ENCODE results near the gene C19orf85.

The C19orf85 gene

GRCh38 chr19:55464039-55464661, 401 bp downstream of the C19orf85 start:
- Histone ChIP-seq H3K9ac (ENCODE audit: low read depth, low read length) (no peak overlapping the region), H3K36me3 (ENCODE audit: insufficient read depth, low read length) (no peaks in the 10 kb centered on the region)
- TF ChIP-seq EZH2 (IDR thresholded peaks at IDR 0.05; ENCODE audit: borderline replicate concordance, low read depth, low read length, severe bottlenecking) (no peak), CTCF (IDR thresholded peaks at IDR 0.05; ENCODE audit: borderline replicate concordance, extremely low read depth, low read length, poor library complexity, severe bottlenecking) (no peak)

GRCh38 chr19:55463583-55464031, 944 bp downstream of the C19orf85 start:
- no peak overlapping the region for H3K27ac ChIP-seq (ENCODE audit: low read length)
- peak overlapping the region; percentile 7; the same call in 1 of the 2 replicates for H3K9ac ChIP-seq (ENCODE audit: low read depth, low read length)
- no peak overlapping the region for H2AFZ ChIP-seq (ENCODE audit: low read depth, low read length)
- no peaks in the 10 kb centered on the region for H3K27me3 ChIP-seq (ENCODE audit: insufficient read depth, low read length, poor library complexity)
- ATAC-seq (ENCODE audit: insufficient read depth, low read depth) (no peak), DNase-seq (no peak)
- H3K9me3 ChIP-seq (ENCODE audit: insufficient read depth, low read length, severe bottlenecking): no peaks in the 10 kb centered on the region
- peaks cover 24% of the 10 kb centered on the region for H3K79me2 ChIP-seq (ENCODE audit: insufficient read depth, low read length)
- no peak for TF ChIP-seq CTCF (IDR thresholded peaks at IDR 0.05; ENCODE audit: borderline replicate concordance, extremely low read depth, low read length, poor library complexity, severe bottlenecking)
- no peak for TF ChIP-seq EZH2 (IDR thresholded peaks at IDR 0.05; ENCODE audit: borderline replicate concordance, low read depth, low read length, severe bottlenecking)
- H3K4me1 ChIP-seq (ENCODE audit: insufficient read depth, low read length): peaks cover 41% of the 10 kb centered on the region
- H3K36me3 ChIP-seq (ENCODE audit: insufficient read depth, low read length): no peaks in the 10 kb centered on the region
- H3K4me3 ChIP-seq (ENCODE audit: low read depth in 1 of 2, low read length in 2 of 2): no peak overlapping the region
- no peak overlapping the region for H3K4me2 ChIP-seq (ENCODE audit: insufficient read depth, low read length)
- 0 out of 2 replicates have a peak, but pooled peaks cover 7% of the 10 kb centered on the region for H4K20me1 ChIP-seq (ENCODE audit: insufficient read depth, low read length)

More at GRCh38 chr19:55464039-55464661, 401 bp downstream of the C19orf85 start:
- Histone ChIP-seq H3K4me2 (ENCODE audit: insufficient read depth, low read length) (no peak overlapping the region), H3K79me2 (ENCODE audit: insufficient read depth, low read length) (peaks cover 21% of the 10 kb centered on the region), H2AFZ (ENCODE audit: low read depth, low read length) (no peak overlapping the region), H3K9me3 (ENCODE audit: insufficient read depth, low read length, severe bottlenecking) (no peaks in the 10 kb centered on the region), H3K4me3 (ENCODE audit: low read depth in 1 of 2, low read length in 2 of 2) (no peak overlapping the region), H3K27ac (ENCODE audit: low read length) (no peak overlapping the region), H3K4me1 (ENCODE audit: insufficient read depth, low read length) (peaks cover 41% of the 10 kb centered on the region), H4K20me1 (ENCODE audit: insufficient read depth, low read length) (0 out of 2 replicates have a peak, but pooled peaks cover 4% of the 10 kb centered on the region), H3K27me3 (ENCODE audit: insufficient read depth, low read length, poor library complexity) (no peaks in the 10 kb centered on the region)
- ATAC-seq (ENCODE audit: insufficient read depth, low read depth) (no peak), DNase-seq (no peak)

- H3K36me3 ChIP-seq (ENCODE audit: insufficient read depth, low read length): no peaks in the 10 kb centered on the region
- peak overlapping the region in 1 of 2 experiments; percentile 65; a peak in 2 of 4 replicates for H3K4me3 ChIP-seq (ENCODE audit: low read depth in 1 of 2, low read length in 2 of 2)
- 0 out of 2 replicates have a peak, but pooled peaks cover 7% of the 10 kb centered on the region for H4K20me1 ChIP-seq (ENCODE audit: insufficient read depth, low read length)
- H2AFZ ChIP-seq (ENCODE audit: low read depth, low read length): no peak overlapping the region
- DNase-seq (no peak), ATAC-seq (ENCODE audit: insufficient read depth, low read depth) (no peak)
- peaks cover 36% of the 10 kb centered on the region for H3K4me1 ChIP-seq (ENCODE audit: insufficient read depth, low read length)
- H3K27ac ChIP-seq (ENCODE audit: low read length): no peak overlapping the region
- H3K27me3 ChIP-seq (ENCODE audit: insufficient read depth, low read length, poor library complexity): no peaks in the 10 kb centered on the region
- peak overlapping the region; percentile 55; the same call in 1 of the 2 replicates for H3K9ac ChIP-seq (ENCODE audit: low read depth, low read length)
- H3K9me3 ChIP-seq (ENCODE audit: insufficient read depth, low read length, severe bottlenecking): no peaks in the 10 kb centered on the region
- peak overlapping the region; percentile 80 for H3K4me2 ChIP-seq (ENCODE audit: insufficient read depth, low read length)
- TF ChIP-seq EZH2 (IDR thresholded peaks at IDR 0.05; ENCODE audit: borderline replicate concordance, low read depth, low read length, severe bottlenecking) (no peak), CTCF (IDR thresholded peaks at IDR 0.05; ENCODE audit: borderline replicate concordance, extremely low read depth, low read length, poor library complexity, severe bottlenecking) (no peak)
- peaks cover 28% of the 10 kb centered on the region for H3K79me2 ChIP-seq (ENCODE audit: insufficient read depth, low read length)
Measured at GRCh38 chr19:55462722-55463121, 1.8 kb downstream of the C19orf85 start.
